K562 (cell line): ENCODE results near the gene EHD3.

Source experiments
- ARID3B ChIP-seq: fragments of 250-450 bp; sonication (Bioruptor Pico); IDR thresholded peaks from 2 replicates; pipeline ENCODE4 v1.4.0; 2020; ENCODE audit warnings: borderline replicate concordance
- SMARCB1 ChIP-seq: IDR thresholded peaks from 2 replicates; pipeline ENCODE4 v1.6.1; 2011; ENCODE audit warnings: improper control_type of control experiment, low read depth; ENCODE audit not compliant: insufficient read length
- ZFX ChIP-seq: sonication (generic); formaldehyde crosslinking; IDR thresholded peaks from 2 replicates; pipeline ENCODE4 v1.8.0; 2022; ENCODE audit warnings: mild to moderate bottlenecking, missing genetic modification reagents, moderate library complexity

GRCh38 chr2:31232586-31232985, 1.4 kb upstream of the EHD3 start:
- TF ChIP-seq ARID3B (CRISPR knock-in tag) (no peak), ZFX (no peak), SMARCB1 (no peak)
